ENCODE data around the gene ATP1B1. TPM values are rescaled to one million over a fixed set of nuclear protein-coding genes. Genes with fewer than 3 reads are reported as not detected.
"Not testable (repeated sequence)": the region's sequence is repeated elsewhere in the genome, so short reads cannot be mapped to it uniquely, and the experiment has no call there.

The ATP1B1 gene
- total and polyA plus RNA-seq, 9 of the 15 experiments (the other 6 are each of a cell fraction or from before 2014, with no cell fraction given) = 0.76 to 3.0 (median 1.7) TPM

DNA sequence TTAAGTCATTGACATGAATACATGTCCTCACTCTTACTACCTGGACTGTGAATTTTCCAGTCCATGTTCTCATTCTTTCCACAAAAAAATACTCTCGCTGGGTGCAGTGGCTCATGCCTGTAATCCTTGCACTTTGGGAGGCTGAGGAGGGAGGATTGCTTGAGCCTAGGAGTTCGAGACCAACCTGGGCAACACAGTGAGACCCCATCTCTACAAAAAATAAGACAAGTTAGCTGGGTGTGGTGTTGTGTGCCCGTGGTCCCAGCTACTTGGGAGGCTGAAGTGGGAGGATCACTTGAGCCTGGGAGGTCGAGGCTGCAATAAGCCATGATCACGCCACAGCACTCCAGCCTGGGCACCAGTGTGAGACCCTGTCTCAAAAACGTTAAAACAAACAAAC lies 19.1 kb downstream of the ATP1B1 start:
- H3K9me1 ChIP-seq (ENCODE audit: control insufficient read depth, insufficient read depth, low read length); H3K79me2 ChIP-seq (ENCODE audit: control insufficient read depth, insufficient read depth, low read length); H3K4me1 ChIP-seq (replicated peaks in 1 of 2; ENCODE audit: control insufficient read depth in 2 of 2, insufficient read depth in 2 of 2, low read length in 2 of 2); H3K4me3 ChIP-seq; ATAC-seq; H3K9me3 ChIP-seq (replicated peaks; ENCODE audit: control insufficient read depth, insufficient read depth, low read depth, low read length); H3K36me3 ChIP-seq (ENCODE audit: control insufficient read depth, insufficient read depth, low read length); H3K27ac ChIP-seq (ENCODE audit: extremely low read depth, low read depth, low read length); CTCF ChIA-PET (ENCODE audit: low intra/inter-chr PET ratio); DNase-seq (ENCODE audit: extremely low read depth in 1 of 4, low spot score in 3 of 4); in situ Hi-C loops (cut with MboI); BruUV-seq (replicated peaks); H3K27me3 ChIP-seq (ENCODE audit: control insufficient read depth in 2 of 2, insufficient read depth in 2 of 2, low read length in 2 of 2); H3K9ac ChIP-seq (ENCODE audit: insufficient read depth in 1 of 2, low read depth in 2 of 2, low read length in 2 of 2); H3K4me2 ChIP-seq (ENCODE audit: insufficient read depth, low read length); H4K20me1 ChIP-seq (replicated peaks; ENCODE audit: control insufficient read depth, insufficient read depth, low read length); H2AFZ ChIP-seq (ENCODE audit: low read depth, low read length); FAIRE-seq: not testable (repeated sequence)
- peak; percentile 74 for TF ChIP-seq ZNF121 (CRISPR knock-in tag; conservative IDR thresholded peaks at IDR 0.05)
- 36% methylated on average over 6 of the region's 6 CpGs for WGBS (ENCODE audit: insufficient coverage, low coverage, missing lambda C conversion rate)
- POLR2A ChIA-PET = interaction anchor here (1.0 to 1.1 kb wide), 2 partner anchors 9 to 10 kb away, joined by 3 read pairs; no protein-coding TSS in a partner anchor
- intact Hi-C loops (cut with micrococcal nuclease) = loop anchor here (5.0 kb wide), 1 partner anchor 222 kb away; no protein-coding TSS in a partner anchor

DNA sequence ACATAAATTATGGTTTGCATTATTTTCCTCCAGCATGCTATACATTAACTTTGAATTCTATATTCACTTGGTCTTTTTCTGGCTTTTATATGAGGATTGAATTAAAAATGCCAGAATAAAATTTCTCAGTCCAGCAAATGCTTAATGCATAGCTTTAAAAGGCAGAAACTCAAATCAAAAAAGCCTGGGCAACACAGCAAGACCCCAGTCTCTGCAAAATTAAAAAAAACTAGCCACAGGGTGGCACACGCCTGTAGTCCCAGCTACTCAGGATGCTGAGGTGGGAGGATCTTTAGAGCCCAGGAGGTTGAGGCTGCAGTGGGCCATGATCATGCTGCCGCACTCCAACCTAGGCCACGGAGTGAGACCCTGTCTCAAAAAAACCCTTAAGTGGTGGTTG lies 19.8 kb downstream of the ATP1B1 start:
- BruUV-seq (replicated peaks) = no TSS peak
- ChIA-PET CTCF (ENCODE audit: low intra/inter-chr PET ratio) (no interaction called here), POLR2A (no interaction called here)
- in situ Hi-C loops (cut with MboI) (no loop called here), intact Hi-C loops (cut with micrococcal nuclease) (loop anchor here (5.0 kb wide), 1 partner anchor 221 kb away; no protein-coding TSS in a partner anchor)
- H3K4me1 ChIP-seq (replicated peaks in 1 of 2; ENCODE audit: control insufficient read depth in 2 of 2, insufficient read depth in 2 of 2, low read length in 2 of 2) = no peaks in the 10 kb centered on the region
- no peaks in the 10 kb centered on the region for H3K36me3 ChIP-seq (ENCODE audit: control insufficient read depth, insufficient read depth, low read length)
- no peaks in the 10 kb centered on the region for H3K9me1 ChIP-seq (ENCODE audit: control insufficient read depth, insufficient read depth, low read length)
- H3K4me2 ChIP-seq (ENCODE audit: insufficient read depth, low read length) = no peak overlapping the region
- H3K27me3 ChIP-seq (ENCODE audit: control insufficient read depth in 2 of 2, insufficient read depth in 2 of 2, low read length in 2 of 2) = no peaks in the 10 kb centered on the region
- no peaks in the 10 kb centered on the region for H3K9me3 ChIP-seq (replicated peaks; ENCODE audit: control insufficient read depth, insufficient read depth, low read depth, low read length)
- no peak overlapping the region for H3K9ac ChIP-seq (ENCODE audit: insufficient read depth in 1 of 2, low read depth in 2 of 2, low read length in 2 of 2)
- no peak overlapping the region for H2AFZ ChIP-seq (ENCODE audit: low read depth, low read length)
- H3K79me2 ChIP-seq (ENCODE audit: control insufficient read depth, insufficient read depth, low read length) = no peaks in the 10 kb centered on the region
- no peak overlapping the region for H3K27ac ChIP-seq (ENCODE audit: extremely low read depth, low read depth, low read length)
- H3K4me3 ChIP-seq = no peak overlapping the region
- H4K20me1 ChIP-seq (replicated peaks; ENCODE audit: control insufficient read depth, insufficient read depth, low read length) = no peaks in the 10 kb centered on the region
- ATAC-seq (no peak), DNase-seq (ENCODE audit: extremely low read depth in 1 of 4, low spot score in 3 of 4) (no peak), FAIRE-seq (no peak)
- TF ChIP-seq ZNF121 (CRISPR knock-in tag; conservative IDR thresholded peaks at IDR 0.05) (peak; percentile 63), RBM25 (IDR thresholded peaks at IDR 0.05; ENCODE audit: low read depth, low read length, severe bottlenecking) (peak; percentile 23), MTA3 (IDR thresholded peaks at IDR 0.05; ENCODE audit: borderline replicate concordance) (no peak), ZNF707 (CRISPR knock-in tag; conservative IDR thresholded peaks at IDR 0.05) (no peak)
- 77% methylated on average over 3 of the region's 3 CpGs for WGBS (ENCODE audit: insufficient coverage, low coverage, missing lambda C conversion rate)
